ENCODE data around the gene SF3B1. TPM values are rescaled to one million over a fixed set of nuclear protein-coding genes. Genes with fewer than 3 reads are reported as not detected.

SF3B1 gene
- total RNA-seq = 180 and 289 TPM in 2 replicates

GRCh38 chr2:197434541-197435513 lies at the start of gene SF3B1:
Gene SF3B1 (minus strand): TSS chr2:197435028. CDS start chr2:197434999, 29 bp downstream.

GRCh38 chr2:197453123-197453913 lies 18.5 kb upstream of the SF3B1 start, which contains the start of gene COQ10B:
Gene COQ10B (plus strand): TSS chr2:197453552. CDS start chr2:197453561, 9 bp downstream.

Other genes with a start within 250 kb of the SF3B1 start
- gene ANKRD44, start 124.2 kb downstream of the SF3B1 start, total RNA-seq = 8.0 and 8.3 TPM in 2 replicates
- 37.9 and 42.3 TPM in 2 replicates for gene COQ10B, start 18.5 kb upstream of the SF3B1 start, total RNA-seq
- 208 and 230 TPM in 2 replicates for gene HSPD1, start 64.8 kb upstream of the SF3B1 start, total RNA-seq
- gene HSPE1, start 65.4 kb upstream of the SF3B1 start, total RNA-seq = 47.1 and 139 TPM in 2 replicates
- 24.8 and 31.1 TPM in 2 replicates for gene MOB4, start 81.0 kb upstream of the SF3B1 start, total RNA-seq
- 3.6 and 4.0 TPM in 2 replicates for gene RFTN2, start 240.6 kb upstream of the SF3B1 start, total RNA-seq